GM18909 (cell line): ENCODE data around the gene HRAS.

Experiments used
- ATAC-seq: cut with Tn5 transposase; IDR thresholded peaks from one replicate; pipeline ENCODE4 v1.9.1; 2021; ENCODE audit warnings: mild to moderate bottlenecking; ENCODE audit not compliant: unreplicated experiment, poor library complexity

The HRAS gene

DNA sequence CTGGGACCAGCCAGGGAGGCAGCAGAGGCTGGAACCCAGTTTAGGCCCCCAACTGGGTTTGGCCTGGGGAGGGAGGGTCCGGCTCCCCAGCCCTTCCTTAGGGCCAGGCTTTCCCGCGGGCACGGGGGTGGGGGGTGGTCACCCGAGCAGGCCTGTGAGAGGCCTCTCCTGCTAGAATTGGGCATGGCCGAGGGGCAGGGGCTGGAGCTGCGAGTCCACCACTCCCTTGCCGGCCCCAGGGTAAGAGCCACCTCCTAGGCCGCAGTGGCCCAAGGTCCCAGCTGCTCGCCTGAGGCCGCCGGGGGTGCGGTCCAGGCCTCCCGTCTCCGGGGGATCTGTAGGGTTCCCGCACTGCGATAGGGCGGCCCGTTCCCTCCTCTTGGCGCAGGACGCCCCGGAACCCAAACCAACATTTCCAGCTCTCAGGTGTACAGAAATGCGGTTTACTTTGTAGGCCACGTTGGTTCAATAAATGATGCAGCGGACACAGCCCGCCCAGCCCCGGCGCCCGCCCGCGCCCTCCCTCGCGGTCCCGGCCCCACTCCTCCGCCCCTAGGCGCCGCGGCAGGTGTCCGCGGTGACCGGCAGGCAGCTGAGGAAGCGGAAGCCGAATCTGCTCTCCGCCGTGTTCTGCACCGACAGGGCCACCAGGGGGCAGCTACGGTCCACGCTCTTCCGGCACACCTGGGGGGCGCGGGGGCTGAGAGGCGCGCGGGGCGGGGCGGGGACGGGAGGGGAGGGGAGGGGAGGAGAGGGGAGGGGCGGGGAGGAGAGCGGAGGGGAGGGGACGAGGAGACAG is 19.3 kb upstream of the HRAS start:
- no peak for ATAC-seq

DNA sequence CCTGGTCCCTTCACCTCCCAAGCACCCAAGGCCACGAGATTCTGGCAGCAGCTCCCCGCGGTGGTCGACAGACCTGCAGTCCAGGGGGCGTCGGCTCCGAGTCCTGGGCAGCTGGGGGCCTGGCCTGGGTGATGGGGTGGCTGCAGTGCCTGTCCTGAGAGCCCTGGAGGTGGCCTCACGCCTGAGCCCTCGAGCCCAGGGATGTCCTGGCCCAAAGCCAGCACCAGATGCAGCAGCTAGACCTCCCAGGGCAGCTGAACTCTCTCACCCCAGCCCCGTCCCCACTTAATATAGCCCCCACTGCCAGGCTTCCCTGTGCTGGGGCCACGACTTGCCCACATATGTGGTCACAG is 18.6 kb upstream of the HRAS start:
- ATAC-seq, result no peak

- no peak for ATAC-seq
Measured at GRCh38 chr11:553083-553987, 18.0 kb upstream of the HRAS start.

DNA sequence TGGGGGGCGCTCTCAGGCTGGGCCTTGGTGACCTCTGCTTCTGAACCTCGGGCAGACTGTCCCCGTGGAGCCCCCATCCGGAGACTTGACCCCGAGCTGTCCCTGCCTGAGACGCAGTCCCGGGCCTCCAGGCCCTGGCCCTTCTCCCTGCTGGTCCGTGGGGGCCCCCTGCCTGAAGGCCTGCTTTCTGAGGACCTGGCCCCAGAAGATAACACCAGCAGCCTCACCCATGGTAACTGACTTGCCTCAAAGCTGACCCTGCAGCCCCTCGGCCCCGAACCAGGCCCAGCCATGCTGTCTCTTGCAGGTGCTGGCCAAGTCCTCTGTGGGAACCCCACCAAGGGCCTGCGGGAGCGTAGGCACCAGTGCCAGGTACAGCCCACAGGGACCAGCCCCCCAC is 16.2 kb upstream of the HRAS start:
- no peak for ATAC-seq

GRCh38 chr11:551131-551530 is 15.8 kb upstream of the HRAS start:
- ATAC-seq, result no peak

DNA sequence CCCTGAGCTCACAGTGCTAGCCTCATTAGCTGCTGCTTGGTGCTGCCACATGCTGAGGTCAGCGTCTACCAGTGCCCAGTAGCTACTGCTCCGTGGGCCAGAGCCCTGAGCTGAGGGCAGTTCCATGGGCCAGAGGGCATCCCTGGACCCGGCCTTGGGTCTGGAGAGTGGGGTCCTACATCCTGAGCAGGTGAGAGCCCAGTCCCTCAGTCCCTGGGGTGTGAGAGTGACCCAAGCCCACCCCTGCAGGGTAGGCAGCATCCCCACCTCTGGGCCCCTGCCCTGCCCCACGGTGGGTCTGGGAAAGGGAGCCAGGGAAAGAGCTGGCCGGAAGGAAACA is 15.3 kb upstream of the HRAS start:
- no peak for ATAC-seq

DNA sequence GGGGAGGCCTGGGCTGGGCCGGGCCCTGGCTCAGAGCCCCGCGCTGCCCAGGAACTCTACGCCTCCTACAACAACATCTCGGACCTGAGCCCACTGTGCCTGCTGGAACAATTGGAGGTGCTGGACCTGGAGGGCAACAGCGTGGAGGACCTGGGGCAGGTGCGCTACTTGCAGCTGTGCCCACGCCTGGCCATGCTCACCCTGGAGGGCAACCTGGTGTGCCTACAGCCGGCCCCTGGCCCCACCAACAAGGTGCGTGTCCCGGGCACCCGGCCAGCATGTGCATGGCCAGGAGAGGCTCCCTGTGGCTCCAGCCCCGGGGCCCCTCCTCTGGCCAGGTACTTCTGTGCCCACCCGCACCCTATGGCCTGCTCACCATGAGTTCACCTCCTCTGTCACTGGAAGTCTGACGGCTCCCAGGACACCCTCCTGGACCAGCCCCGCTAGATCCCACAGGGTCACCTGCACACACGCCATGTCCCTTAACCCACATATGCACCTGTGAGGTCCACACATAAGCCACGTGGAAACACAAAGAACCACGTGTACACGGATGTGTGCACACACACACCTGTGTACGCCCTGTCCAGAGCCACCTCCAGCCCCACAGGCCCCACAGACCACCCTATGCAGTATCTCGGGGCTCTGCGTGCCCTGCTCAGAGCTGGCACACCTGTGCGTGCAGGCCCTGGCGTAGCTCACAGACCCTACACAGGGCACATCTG is 14.8 kb upstream of the HRAS start:
- ATAC-seq, result no peak

DNA sequence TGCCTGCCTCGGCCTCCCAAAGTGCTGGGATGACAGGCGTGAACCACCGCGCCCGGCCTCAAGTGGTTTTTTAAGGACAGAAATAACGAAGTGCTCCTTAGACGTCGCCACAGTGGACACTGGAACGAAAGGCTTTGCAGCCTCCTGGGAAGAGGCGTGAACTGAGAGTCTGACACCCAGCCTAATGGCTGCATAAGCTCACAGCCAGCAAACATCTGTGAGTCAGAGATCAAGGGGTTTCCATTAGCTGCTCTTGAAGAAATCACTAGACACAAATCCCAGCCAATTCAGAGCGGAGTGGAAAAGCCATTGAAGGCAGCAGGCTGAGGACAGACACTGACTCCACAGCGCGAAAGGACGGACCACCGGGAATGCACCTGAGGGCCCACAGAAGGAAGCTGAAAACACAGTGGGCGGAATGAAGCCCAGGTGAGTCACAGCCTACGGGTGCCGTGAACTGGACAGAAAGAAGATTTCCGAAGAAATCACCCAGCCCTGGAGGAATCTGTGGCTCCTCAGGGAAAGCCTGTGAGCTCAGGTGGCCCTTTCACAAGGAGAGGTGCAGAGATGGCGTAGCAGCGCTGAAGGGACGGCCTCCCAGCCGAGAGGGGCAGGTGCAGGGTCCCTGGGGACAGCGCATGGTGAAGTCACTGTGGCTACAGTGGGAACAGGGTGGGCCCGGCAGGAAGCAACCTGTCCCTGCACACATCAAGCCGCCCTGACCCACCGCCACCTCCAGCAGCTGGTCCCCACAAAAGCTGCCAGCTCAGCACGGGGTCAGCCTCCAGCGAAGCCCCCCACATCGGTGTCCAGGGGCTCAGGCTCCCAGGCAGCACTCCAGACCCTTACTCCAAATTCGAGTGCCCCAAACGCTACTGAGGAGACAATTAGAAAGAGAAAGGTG is 13.6 kb upstream of the HRAS start:
- ATAC-seq, result no peak

DNA sequence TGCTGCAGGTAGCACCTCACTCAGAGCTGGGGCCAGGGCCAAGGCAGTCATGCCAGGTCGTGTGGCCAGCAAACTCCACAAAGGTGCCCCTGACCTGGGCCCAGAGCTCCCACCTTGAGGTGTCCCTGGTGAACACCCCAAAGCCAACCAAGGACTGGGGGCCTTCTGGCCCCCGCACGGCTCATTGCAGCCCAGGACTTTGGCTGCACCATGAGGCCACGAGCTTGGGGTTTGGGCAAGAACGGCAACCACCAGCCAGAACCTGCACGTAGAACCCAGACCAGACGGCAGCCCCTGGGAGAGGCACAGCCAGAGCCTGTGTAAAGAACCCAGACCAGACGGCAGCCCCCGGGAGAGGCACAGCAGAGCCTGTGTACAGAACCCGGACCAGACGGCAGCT is 9.8 kb upstream of the HRAS start:
- ATAC-seq, result no peak

- ATAC-seq, result no peak
Measured at GRCh38 chr11:544817-545166, 9.4 kb upstream of the HRAS start.

DNA sequence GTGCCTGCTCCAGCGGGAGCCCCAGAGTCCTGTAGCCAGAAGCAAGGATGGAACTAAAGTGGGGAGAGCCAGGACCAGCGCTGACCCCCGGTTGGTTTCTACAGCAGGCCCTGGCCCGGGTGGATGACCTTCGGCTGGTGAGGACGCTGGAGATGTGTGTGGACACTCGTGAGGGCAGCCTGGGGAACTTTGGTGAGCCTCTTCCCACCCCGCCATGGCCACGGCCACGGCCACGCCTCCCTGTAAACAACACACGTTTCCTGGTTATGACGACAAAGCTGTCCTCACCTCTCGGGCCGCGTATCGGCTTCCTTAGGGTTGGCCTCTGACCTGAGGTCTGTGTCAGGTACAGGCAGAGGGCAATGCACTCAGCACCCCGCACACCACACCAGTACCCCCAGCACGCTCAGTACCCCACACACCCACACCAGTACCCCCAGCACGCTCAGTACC is 6.1 kb upstream of the HRAS start:
- no peak for ATAC-seq

DNA sequence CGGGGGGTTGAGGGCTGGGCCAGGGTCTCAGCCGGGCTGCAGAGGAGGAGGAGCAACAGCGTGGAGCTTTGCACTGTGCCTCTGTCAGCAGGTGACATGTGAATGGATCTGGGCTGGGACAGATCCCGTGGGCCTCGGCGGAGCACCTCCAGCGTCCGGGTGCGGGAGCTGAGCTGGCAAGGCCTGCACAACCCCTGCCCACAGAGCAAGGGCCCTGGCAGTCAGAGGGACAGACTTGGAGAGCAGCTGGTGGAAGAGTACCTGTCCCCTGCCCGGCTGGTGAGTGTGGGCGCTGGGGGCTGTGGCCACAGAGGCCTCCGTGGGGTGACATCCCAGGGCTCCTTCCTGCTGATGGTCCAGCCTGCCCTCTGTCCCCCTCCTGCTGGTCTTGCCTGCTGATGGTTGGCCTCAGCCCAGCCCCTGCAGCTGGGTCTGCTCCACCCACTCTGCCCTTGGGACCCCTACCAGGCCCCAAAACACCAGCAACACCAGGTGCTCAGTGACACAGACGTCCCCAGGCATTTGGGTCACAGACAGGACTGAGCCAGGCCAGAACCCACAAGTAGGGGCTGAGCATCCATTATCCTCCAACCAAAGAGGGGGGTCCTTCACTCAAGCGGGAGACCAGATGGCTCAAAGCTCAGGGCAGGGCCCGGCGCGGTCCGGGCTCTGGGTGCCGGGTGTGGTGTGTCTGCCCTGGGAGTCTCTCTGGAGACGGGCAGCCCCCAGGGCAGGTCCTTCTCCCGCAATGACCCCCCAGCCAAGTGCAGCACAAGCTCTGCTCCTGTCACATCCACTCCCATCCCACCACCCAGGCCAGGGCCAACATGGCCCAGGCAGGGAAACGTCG is 5.4 kb upstream of the HRAS start:
- ATAC-seq, result no peak

DNA sequence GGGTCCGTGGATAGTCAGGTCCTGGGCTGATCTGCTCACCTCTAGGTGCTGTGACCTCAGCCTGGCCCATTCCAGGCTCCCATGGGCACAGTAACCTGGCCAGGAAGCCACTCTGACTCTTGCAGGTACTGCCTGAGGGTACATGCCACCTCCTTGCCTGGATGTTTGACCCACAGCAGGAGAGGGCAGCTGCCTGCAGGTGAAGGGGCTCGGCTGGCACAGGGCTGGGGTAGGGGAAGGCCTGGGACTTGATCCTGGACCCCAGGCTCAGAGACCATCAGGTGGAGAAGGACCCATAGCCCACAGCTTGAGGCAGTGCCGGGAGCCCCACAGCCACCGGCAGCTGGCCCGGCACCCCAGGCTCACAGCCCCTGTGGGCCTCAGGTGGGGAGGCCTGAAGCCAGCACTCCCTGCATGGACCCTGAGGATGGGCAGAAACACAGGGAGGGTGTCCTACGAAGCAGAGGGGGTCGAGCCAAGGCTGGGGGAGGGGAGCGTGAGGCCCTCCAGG is 4.7 kb upstream of the HRAS start:
- no peak for ATAC-seq

DNA sequence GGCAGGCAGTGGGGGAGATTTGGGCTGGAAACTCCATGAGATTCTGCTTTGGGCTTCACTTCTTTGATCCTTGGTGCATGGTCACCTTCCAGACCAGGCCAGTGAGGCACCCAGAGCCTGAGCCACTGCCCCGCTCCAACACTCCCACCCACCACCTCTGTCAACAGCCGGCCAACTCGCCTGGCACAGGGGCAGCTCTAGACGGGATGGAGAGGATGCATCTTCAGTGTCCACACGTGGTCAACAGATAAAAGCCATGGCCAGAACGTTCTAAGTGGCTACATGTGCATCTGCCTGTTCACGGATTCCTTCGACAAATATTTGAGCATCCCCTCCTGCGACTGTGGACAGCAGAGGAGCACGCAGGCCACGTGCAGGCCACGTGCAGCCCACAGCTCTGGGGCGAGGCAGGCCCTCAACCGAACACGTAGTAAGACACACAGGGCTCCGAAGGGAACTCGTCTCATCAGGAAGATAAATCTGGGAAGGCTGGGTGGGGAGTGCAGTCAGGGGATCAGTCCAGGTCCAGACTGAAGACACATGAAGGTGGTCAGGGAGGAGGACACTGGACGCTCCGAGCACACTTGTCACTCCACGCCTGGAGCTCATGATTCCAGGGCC is 3.2 kb upstream of the HRAS start:
- ATAC-seq, result no peak

DNA sequence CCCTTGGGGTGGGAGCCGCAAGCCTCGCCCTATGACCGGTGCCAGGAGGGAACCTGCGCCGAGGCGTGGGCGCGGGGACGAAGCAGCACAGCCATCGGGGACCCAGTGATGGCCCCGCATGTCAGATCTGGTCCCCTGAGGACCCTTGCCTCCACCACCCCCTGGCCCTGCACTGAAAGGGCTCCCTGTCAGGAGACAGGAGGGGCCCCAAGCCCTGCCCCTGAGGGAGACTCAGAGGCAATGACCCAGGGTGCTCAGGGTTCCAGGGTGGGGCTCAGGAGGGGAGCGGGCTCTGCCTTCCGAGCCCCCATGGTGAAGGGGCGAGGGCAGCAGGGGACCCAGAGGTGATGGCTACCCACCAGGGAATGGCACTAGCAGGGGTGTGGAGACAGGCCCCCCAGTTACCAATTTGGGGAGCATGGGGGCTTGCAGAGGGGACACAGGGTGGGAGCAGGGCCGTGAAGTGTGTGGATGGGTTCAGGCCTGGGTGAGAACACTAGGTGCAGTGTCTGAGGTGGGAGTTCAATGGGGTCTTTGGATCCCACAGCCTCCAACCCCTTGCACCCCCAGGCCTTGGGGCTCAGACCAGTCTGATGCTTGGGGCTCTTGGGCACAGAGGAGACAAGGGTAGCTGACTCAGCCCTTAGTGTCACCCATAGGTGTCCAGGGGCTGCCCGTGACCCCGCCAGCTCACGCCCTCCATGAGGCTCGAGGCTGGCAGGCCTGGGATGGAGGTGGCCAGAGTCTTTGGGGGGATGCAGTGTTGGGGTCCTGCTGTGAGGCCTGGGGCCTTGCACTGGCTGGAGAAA is 2.5 kb upstream of the HRAS start:
- ATAC-seq, result no peak

DNA sequence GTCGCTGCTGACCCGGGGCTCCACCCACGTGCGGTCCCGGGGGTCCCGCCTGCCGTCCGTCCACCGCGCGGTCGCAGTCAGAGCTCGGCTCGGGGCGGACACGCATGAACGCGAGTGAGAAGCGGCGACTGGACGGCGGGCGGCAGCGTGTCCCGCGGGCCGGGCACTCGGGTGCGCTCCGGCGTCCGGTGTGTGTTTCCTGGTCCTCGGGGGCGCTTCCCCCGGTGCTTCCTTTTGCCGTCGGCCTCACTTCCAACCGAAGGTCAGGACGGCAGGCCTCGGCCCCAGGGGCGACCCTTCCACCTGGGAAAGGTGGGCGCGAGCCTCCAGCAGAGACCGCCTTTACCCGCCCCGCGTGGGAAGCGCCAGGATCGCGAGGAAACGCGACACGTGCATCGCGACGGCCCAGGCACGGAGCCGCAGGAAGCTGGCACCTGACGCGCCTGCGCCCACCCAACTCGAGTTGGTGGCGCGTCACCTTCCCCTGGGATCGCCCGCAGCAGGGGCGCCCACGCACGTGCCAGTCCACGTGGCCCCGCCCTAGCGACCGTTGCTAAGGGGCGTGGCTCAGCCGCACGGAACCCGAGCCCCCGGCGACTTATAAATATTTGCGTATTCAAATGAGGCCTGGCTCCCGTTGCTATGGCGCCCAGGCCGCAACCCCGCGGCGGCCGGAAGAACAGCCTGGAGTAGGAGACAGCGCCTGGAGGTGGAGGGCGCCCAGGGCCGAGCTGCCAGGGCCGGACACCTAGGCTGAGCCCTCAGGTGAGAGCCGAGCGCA is 1.7 kb upstream of the HRAS start, which contains the start of gene LRRC56:
Gene LRRC56, plus strand, starts transcription at position 687 of the 781 bp plus-strand sequence. CDS start 3,158 bp downstream, outside the sequence.
- ATAC-seq, result peak; percentile 47

GRCh38 chr11:535210-535518 is 212 bp downstream of the HRAS start:
- ATAC-seq, result peak; percentile 22
